HCT116 (cell line): Measurements from ENCODE around the gene CDH11. TPM values are rescaled to one million over a fixed set of nuclear protein-coding genes. Genes with fewer than 3 reads are reported as not detected.

ENCODE experiments used
- ATAC-seq: fragments of 200-7000 bp; cut with Tn5 transposase; 2 replicates; pipeline ENCODE4 v1.9.1; 2020; ENCODE audit warnings: mild to moderate bottlenecking, moderate library complexity
- BruUV-seq: library from RNA; stranded (reverse); fragments of 400-500 nt; replicated peaks from 2 replicates; lab custom pipeline; 2021; lab: Mats Ljungman, UMichigan
- CTCF ChIA-PET: fragments of 300-600 bp; sonication (Branson Sonifier 250); formaldehyde crosslinking; loops from one replicate; lab custom pipeline; 2021; ENCODE audit warnings: antibody characterized with exemption; lab: Charles Lee
- POLR2A ChIA-PET: fragments of 300-600, 350-600 bp; sonication (Branson Sonifier 250); formaldehyde crosslinking; loops from one replicate; lab custom pipeline; 2021; ENCODE audit warnings: antibody characterized with exemption; lab: Charles Lee
- RAD21 ChIA-PET, 2 experiments: fragments of 300-600 bp; sonication (Branson Sonifier 250); formaldehyde crosslinking; loops; one replicate each; lab custom pipeline; 2023; ENCODE audit warnings: low total read pairs in 2 of 2; ENCODE audit not compliant: uncharacterized antibody in 2 of 2, unreplicated experiment in 2 of 2, low non-redundant PET in 1 of 2; lab: Charles Lee
- DNase-seq: peaks from one replicate; pipeline ENCODE4 v3.0.0-alpha.2; 2010; ENCODE audit warnings: low read depth, low spot score
- H2AFZ ChIP-seq: fragments of 200-600 bp; shearing (Covaris generic), sonication (generic); 2 replicates; pipeline ENCODE4 v1.6.1; 2017; ENCODE audit warnings: low read depth, mixed run types, mixed read lengths, antibody characterized with exemption, low read length; ENCODE audit not compliant: poor library complexity, severe bottlenecking
- H3K27ac ChIP-seq: 2 replicates; pipeline ENCODE4 v1.5.1; 2012; ENCODE audit warnings: low read depth, low read length
- H3K27me3 ChIP-seq: fragments of 200-600 bp; sonication (generic); 2 replicates; pipeline ENCODE4 v1.6.1; 2016; ENCODE audit warnings: mixed run types, low read length, mixed read lengths; ENCODE audit not compliant: insufficient read depth
- H3K36me3 ChIP-seq, 2 experiments: fragments of 200-500 bp in 1 of 2; fragments of 200-600 bp in 1 of 2; sonication (Bioruptor generic) in 1 of 2; sonication (generic) in 1 of 2; 2 replicates each; pipeline versions ENCODE4 v1.5.1 to v1.6.1; 2014 to 2016; ENCODE audit warnings: low read length in 2 of 2, inconsistent platforms in 1 of 2, mixed read lengths in 1 of 2, mixed run types in 1 of 2; ENCODE audit not compliant: insufficient read depth in 2 of 2, control insufficient read depth in 1 of 2
- H3K4me1 ChIP-seq, 2 experiments: fragments of 200-600 bp in 1 of 2; sonication (generic) in 1 of 2; 2 replicates each; pipeline versions ENCODE4 v1.5.1 to v1.6.1; 2012 to 2017; ENCODE audit warnings: low read length in 2 of 2, inconsistent platforms in 1 of 2, mild to moderate bottlenecking in 1 of 2, mixed read lengths in 1 of 2, mixed run types in 1 of 2, moderate library complexity in 1 of 2; ENCODE audit not compliant: insufficient read depth in 2 of 2, control insufficient read depth in 1 of 2
- H3K4me2 ChIP-seq: fragments of 200-600 bp; sonication (generic); 2 replicates; pipeline ENCODE4 v1.6.1; 2017; ENCODE audit warnings: mixed run types, low read length, mixed read lengths
- H3K4me3 ChIP-seq, 2 experiments: fragments of 200-600 bp in 1 of 2; sonication (generic) in 1 of 2; replicated peaks in 1 of 2; 2 replicates each; pipeline ENCODE4 v1.5.1; 2011 to 2016; ENCODE audit warnings: low read length in 2 of 2, control low read depth in 1 of 2, low read depth in 1 of 2, mild to moderate bottlenecking in 1 of 2, mixed read lengths in 1 of 2, mixed run types in 1 of 2
- H3K79me2 ChIP-seq: fragments of 200-600 bp; sonication (generic); 2 replicates; pipeline ENCODE4 v1.6.1; 2017; ENCODE audit warnings: mild to moderate bottlenecking, mixed run types, low read length, moderate library complexity, mixed read lengths; ENCODE audit not compliant: insufficient read depth
- H3K9ac ChIP-seq: fragments of 200-600 bp; sonication (generic); 2 replicates; pipeline ENCODE4 v1.6.1; 2016; ENCODE audit warnings: low read length, mixed read lengths
- H3K9me2 ChIP-seq: fragments of 200-600 bp; sonication (generic), shearing (Covaris generic); 2 replicates; pipeline ENCODE4 v1.6.1; 2017; ENCODE audit warnings: mixed run types, mild to moderate bottlenecking, moderate library complexity; ENCODE audit not compliant: insufficient read depth
- H3K9me3 ChIP-seq, 2 experiments: fragments of 200-500 bp in 1 of 2; fragments of 200-600 bp in 1 of 2; sonication (Bioruptor generic) in 1 of 2; sonication (generic) in 1 of 2; 2 replicates each; pipeline ENCODE4 v1.6.1; 2014 to 2017; ENCODE audit warnings: low read length in 2 of 2, mixed read lengths in 2 of 2, inconsistent platforms in 1 of 2, low read depth in 1 of 2, mild to moderate bottlenecking in 1 of 2, mixed run types in 1 of 2, moderate library complexity in 1 of 2; ENCODE audit not compliant: control insufficient read depth in 1 of 2, insufficient read depth in 1 of 2
- H4K20me1 ChIP-seq: fragments of 200-600 bp; sonication (generic), shearing (Covaris generic); 2 replicates; pipeline ENCODE4 v1.6.1; 2017; ENCODE audit warnings: mixed run types, mild to moderate bottlenecking, moderate library complexity; ENCODE audit not compliant: insufficient read depth
- EGR1 ChIP-seq: IDR thresholded peaks from 2 replicates; pipeline ENCODE4 v1.6.1; 2012; ENCODE audit warnings: low read depth
- EZH2 ChIP-seq: fragments of 200-600 bp; sonication (generic); IDR thresholded peaks from 2 replicates; pipeline ENCODE4 v1.6.1; 2017; ENCODE audit warnings: antibody characterized with exemption, mixed run types
- EZH2phosphoT487 ChIP-seq: fragments of 200-600 bp; IDR thresholded peaks from 2 replicates; pipeline ENCODE4 v1.6.1; 2018; ENCODE audit warnings: antibody characterized with exemption, borderline replicate concordance
- JUND ChIP-seq: IDR thresholded peaks from 2 replicates; pipeline ENCODE4 v1.6.1; 2012
- POLR2A ChIP-seq: IDR thresholded peaks from 2 replicates; pipeline ENCODE4 v1.7.0; 2011; ENCODE audit warnings: borderline replicate concordance; ENCODE audit not compliant: insufficient read depth, insufficient read length; ENCODE audit errors: extremely low read depth
- POLR2AphosphoS5 ChIP-seq: IDR thresholded peaks from 2 replicates; pipeline ENCODE4 v1.6.1; 2011; ENCODE audit warnings: mild to moderate bottlenecking, low read depth, low read length, moderate library complexity
- SP1 ChIP-seq: IDR thresholded peaks from 2 replicates; pipeline ENCODE4 v1.6.1; 2012; ENCODE audit warnings: low read depth
- TCF7L2 ChIP-seq: IDR thresholded peaks from 2 replicates; pipeline ENCODE4 v1.7.0; 2011; ENCODE audit warnings: borderline replicate concordance, inconsistent platforms; ENCODE audit not compliant: insufficient read depth, insufficient read length; ENCODE audit errors: extremely low read depth
- YY1 ChIP-seq: IDR thresholded peaks from 2 replicates; pipeline ENCODE4 v1.6.1; 2011; ENCODE audit warnings: low read length, low read depth, moderate library complexity, mild to moderate bottlenecking; ENCODE audit not compliant: insufficient replicate concordance; ENCODE audit errors: extremely low read depth
- ZFX ChIP-seq: fragments of 450-650 bp; IDR thresholded peaks from 2 replicates; pipeline ENCODE4 v1.6.1; 2017
- ZNF274 ChIP-seq: fragments of 200-500 bp; sonication (Bioruptor generic); IDR thresholded peaks from 2 replicates; pipeline ENCODE4 v1.6.1; 2014; ENCODE audit warnings: mild to moderate bottlenecking, low read depth, low read length, inconsistent platforms
- intact Hi-C: fragments of 100-400 bp; cut with micrococcal nuclease; formaldehyde crosslinking; loops from 2 replicates; pipeline ENCODE4 v1.10.0; 2022
- total RNA-seq: library from RNA; stranded (reverse); gene quantifications from one replicate; pipeline ENCODE4 v1.2.1, GENCODE V29; 2021; ENCODE audit not compliant: unreplicated experiment
- TF ChIP-seq, protein P1 (sequence below): IDR thresholded peaks from 2 replicates; pipeline ENCODE4 v1.6.1; 2012
- TF ChIP-seq, protein P2 (sequence below), 3 experiments: fragments of 200-600 bp in 1 of 3; sonication (generic) in 1 of 3; IDR thresholded peaks in 2 of 3; conservative IDR thresholded peaks in 1 of 3; 2 replicates each; pipeline ENCODE4 v1.5.1; 2012 to 2017; ENCODE audit warnings: low read depth in 2 of 3, low read length in 2 of 3, antibody characterized with exemption in 1 of 3, borderline replicate concordance in 1 of 3, control low read depth in 1 of 3, mild to moderate bottlenecking in 1 of 3, mixed read lengths in 1 of 3, mixed run types in 1 of 3, moderate library complexity in 1 of 3; ENCODE audit not compliant: insufficient read depth in 1 of 3
- TF ChIP-seq, protein P3 (sequence below): IDR thresholded peaks from 2 replicates; pipeline ENCODE4 v1.6.1; 2012; ENCODE audit warnings: low read depth

CDH11 gene
- total RNA-seq, 1 experiment from 2014 or later: 0.52 TPM

DNA sequence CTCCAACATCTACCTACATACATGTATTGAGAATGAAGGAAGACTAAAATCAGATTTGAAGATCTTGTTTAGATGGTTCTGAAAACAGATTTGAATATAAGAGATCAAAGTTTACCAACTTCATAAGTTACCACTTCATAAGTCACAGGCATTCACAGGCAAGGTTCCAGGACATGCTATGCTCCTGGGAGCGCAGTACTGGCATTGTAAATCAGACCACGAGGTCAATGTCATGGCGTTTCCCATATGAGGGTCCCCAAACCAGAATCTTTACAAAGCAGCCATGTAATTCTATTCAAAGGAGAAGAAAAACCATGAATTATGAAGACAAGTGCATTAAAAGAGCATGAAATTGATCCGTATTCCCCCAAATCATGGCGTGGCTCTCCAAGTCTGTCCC is 3.0 kb downstream of the CDH11 start:
- TF ChIP-seq ZNF274 (no peak), SP1 (no peak), ZFX (no peak), EZH2 (no peak), POLR2A (no peak)
- TF ChIP-seq, protein P1, sequence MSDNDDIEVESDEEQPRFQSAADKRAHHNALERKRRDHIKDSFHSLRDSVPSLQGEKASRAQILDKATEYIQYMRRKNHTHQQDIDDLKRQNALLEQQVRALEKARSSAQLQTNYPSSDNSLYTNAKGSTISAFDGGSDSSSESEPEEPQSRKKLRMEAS: no peak
- RAD21 ChIA-PET: no interaction called here
- Histone ChIP-seq H3K4me2 (no peak overlapping the region), H3K36me3 (no peaks in the 10 kb centered on the region), H4K20me1 (no peaks in the 10 kb centered on the region), H3K79me2 (no peaks in the 10 kb centered on the region), H3K4me1 (no peaks in the 10 kb centered on the region), H3K4me3 (no peak overlapping the region), H3K9ac (no peak overlapping the region), H3K27me3 (no peaks in the 10 kb centered on the region), H3K27ac (no peak overlapping the region), H3K9me2 (no peaks in the 10 kb centered on the region), H2AFZ (no peak overlapping the region), H3K9me3 (peaks cover 0 to 4% of the 10 kb centered on the region in 2 experiments; a peak in 2 of 4 replicates)
- POLR2A ChIA-PET: no interaction called here
- ATAC-seq (no peak), DNase-seq (no peak)
- BruUV-seq: no TSS peak
- CTCF ChIA-PET: no interaction called here
- intact Hi-C loops: loop anchor here (5.0 kb wide), 1 partner anchor 1757 kb away; no protein-coding TSS in a partner anchor

DNA sequence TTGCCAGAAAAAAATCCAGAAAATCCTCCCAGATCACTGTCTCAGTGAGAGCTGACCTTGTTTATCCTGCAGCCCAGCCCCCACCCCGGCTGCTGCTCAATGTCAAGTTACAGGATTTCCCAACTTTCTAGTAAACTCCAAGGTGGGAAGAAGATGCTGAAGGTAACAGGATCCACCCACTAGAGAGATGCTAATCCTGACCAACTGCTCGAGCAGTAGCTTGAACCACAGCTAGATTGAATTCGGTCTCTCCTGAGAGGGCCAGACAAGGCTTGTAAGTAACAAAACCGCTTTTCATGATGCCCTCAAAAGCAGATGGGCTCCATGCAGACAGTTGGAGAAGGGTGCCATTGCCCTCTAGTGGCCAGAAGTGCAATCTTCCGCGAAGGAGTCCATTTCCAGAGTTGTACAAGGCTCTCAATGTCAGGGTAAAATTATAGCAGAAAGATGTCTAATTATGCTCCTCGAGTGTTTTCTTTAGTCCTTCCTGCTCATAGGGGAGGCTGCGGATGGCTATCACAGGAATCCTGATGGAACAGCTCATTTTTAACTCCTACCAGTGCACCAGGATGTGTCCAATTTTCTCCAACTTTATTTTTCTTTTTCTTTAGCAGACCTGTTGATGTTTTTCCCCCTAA is 3.9 kb downstream of the CDH11 start:
- Histone ChIP-seq H2AFZ (no peak overlapping the region), H3K4me3 (no peak overlapping the region), H4K20me1 (no peaks in the 10 kb centered on the region), H3K4me1 (no peaks in the 10 kb centered on the region), H3K9ac (no peak overlapping the region), H3K79me2 (no peaks in the 10 kb centered on the region), H3K9me3 (peaks cover 0 to 4% of the 10 kb centered on the region in 2 experiments; a peak in 2 of 4 replicates), H3K9me2 (no peaks in the 10 kb centered on the region), H3K27ac (no peak overlapping the region), H3K27me3 (no peaks in the 10 kb centered on the region), H3K4me2 (no peak overlapping the region), H3K36me3 (no peaks in the 10 kb centered on the region)
- no peak for ATAC-seq
- POLR2A ChIA-PET: no interaction called here
- intact Hi-C loops: loop anchor here (5.0 kb wide), 1 partner anchor 1756 kb away; no protein-coding TSS in a partner anchor
- RAD21 ChIA-PET: no interaction called here
- peak; percentile 0 for DNase-seq
- BruUV-seq: no TSS peak
- CTCF ChIA-PET: no interaction called here
- TF ChIP-seq, protein P2, sequence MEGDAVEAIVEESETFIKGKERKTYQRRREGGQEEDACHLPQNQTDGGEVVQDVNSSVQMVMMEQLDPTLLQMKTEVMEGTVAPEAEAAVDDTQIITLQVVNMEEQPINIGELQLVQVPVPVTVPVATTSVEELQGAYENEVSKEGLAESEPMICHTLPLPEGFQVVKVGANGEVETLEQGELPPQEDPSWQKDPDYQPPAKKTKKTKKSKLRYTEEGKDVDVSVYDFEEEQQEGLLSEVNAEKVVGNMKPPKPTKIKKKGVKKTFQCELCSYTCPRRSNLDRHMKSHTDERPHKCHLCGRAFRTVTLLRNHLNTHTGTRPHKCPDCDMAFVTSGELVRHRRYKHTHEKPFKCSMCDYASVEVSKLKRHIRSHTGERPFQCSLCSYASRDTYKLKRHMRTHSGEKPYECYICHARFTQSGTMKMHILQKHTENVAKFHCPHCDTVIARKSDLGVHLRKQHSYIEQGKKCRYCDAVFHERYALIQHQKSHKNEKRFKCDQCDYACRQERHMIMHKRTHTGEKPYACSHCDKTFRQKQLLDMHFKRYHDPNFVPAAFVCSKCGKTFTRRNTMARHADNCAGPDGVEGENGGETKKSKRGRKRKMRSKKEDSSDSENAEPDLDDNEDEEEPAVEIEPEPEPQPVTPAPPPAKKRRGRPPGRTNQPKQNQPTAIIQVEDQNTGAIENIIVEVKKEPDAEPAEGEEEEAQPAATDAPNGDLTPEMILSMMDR (IDR thresholded peaks at IDR 0.05 in 2 of 3, conservative IDR thresholded peaks at IDR 0.05 in 1 of 3; ENCODE audit: borderline replicate concordance in 1 of 3, insufficient read depth in 1 of 3, low read depth in 2 of 3, low read length in 2 of 3): peak in 2 of 3 experiments; percentile 66 to 77; a peak in 4 of 6 replicates
- TF ChIP-seq POLR2AphosphoS5 (no peak), YY1 (no peak), JUND (no peak), TCF7L2 (no peak), EZH2phosphoT487 (no peak), SP1 (no peak), EGR1 (no peak)
- TF ChIP-seq, protein P3, sequence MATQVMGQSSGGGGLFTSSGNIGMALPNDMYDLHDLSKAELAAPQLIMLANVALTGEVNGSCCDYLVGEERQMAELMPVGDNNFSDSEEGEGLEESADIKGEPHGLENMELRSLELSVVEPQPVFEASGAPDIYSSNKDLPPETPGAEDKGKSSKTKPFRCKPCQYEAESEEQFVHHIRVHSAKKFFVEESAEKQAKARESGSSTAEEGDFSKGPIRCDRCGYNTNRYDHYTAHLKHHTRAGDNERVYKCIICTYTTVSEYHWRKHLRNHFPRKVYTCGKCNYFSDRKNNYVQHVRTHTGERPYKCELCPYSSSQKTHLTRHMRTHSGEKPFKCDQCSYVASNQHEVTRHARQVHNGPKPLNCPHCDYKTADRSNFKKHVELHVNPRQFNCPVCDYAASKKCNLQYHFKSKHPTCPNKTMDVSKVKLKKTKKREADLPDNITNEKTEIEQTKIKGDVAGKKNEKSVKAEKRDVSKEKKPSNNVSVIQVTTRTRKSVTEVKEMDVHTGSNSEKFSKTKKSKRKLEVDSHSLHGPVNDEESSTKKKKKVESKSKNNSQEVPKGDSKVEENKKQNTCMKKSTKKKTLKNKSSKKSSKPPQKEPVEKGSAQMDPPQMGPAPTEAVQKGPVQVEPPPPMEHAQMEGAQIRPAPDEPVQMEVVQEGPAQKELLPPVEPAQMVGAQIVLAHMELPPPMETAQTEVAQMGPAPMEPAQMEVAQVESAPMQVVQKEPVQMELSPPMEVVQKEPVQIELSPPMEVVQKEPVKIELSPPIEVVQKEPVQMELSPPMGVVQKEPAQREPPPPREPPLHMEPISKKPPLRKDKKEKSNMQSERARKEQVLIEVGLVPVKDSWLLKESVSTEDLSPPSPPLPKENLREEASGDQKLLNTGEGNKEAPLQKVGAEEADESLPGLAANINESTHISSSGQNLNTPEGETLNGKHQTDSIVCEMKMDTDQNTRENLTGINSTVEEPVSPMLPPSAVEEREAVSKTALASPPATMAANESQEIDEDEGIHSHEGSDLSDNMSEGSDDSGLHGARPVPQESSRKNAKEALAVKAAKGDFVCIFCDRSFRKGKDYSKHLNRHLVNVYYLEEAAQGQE: no peak
